Hepatic stellate cell (primary cell): ENCODE results near the gene ZNF652.
A peak's percentile ranks its signal among the peaks of the same experiment; 100 is the strongest.
"Not testable (repeated sequence)": the region's sequence is repeated elsewhere in the genome, so short reads cannot be mapped to it uniquely, and the experiment has no call there.

Experiments
- DNase-seq: peaks from one replicate; pipeline ENCODE4 v3.0.0; 2011; ENCODE audit warnings: low spot score

Gene ZNF652

DNA sequence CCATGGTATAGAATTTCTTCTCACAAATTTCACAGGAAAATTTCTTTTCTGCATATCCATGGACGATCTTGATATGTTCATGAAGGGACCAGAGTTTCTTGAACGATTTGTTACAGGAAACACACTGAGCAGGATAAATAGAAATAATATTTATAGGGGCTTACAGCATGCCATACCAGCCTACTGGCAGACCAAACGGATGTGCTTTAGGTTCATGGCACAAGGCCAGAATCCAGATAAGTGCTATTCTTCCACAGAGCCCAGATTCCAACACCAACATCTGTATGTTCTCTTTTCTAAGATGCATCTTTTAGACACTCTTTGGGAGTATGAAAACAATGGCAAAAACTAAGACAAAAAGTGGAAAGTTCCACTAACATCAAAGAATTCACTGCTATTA lies 49.3 kb downstream of the ZNF652 start:
- DNase-seq: no peak

DNA sequence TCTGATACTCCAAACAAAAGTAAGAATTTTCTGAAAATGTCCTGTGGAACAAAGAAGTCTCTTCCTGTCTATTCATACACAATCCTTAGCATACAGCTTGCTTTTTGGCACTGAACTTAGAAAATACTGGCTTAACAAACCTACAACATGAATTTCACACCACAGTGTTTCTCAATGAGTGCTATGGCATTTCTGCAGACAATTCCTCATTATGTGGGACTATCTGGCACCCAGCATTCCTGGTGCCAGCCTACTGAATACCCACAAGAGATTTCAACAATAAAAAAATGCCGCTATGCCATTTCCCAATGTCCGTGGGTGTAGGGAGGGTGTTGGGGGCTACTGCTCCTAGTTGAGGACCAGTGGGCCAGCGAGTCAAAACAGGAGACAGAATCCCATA lies 62.1 kb downstream of the ZNF652 start:
- no peak for DNase-seq

DNA sequence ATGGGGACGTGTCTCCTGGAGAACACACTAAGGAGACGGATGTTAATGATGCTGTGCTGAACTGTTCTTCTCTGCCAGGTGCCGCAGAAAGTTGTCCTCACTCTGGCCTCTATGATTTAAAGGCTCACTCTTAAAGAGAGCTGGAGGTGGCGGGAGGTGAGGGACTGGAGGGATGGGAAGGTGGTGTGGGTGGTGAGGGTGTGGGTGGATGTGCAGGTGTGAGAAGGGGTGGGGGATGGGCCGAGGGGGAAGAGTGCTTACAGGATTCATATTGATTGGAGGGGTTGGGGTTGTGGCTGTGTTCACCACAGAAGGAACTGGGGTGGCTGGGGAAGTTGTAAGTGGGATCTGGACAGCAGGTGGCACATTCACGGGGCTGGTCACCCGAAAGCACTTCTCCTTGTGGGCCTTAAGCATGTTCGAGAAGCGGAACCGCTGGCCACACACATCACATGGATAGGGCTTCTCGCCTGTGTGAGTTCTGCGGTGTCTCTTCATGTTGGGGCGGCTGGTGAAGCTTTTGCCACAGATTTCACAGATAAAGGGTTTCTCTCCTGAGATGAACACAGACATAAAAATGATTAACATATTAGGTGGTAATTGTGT lies 63.6 kb downstream of the ZNF652 start:
- DNase-seq: no peak

DNA sequence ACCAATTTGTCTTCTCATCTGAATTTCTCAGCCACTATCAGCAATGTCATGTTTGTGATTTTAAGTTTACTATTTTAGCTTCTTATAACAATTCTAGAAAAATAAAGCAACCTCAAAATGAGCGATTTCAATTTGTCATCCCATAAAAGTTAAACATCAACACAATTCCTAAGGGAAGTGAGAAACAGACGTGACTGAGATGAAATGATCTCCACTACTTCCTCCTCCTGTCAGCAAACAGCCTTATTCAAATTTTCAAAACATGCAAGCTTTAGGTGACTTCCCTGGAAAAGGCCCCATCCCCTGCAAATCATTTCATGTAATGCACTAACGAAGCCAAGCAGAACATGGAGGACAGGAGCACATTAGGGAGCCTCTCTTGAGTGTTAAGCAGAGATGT lies 64.9 kb downstream of the ZNF652 start:
- no peak for DNase-seq

DNA sequence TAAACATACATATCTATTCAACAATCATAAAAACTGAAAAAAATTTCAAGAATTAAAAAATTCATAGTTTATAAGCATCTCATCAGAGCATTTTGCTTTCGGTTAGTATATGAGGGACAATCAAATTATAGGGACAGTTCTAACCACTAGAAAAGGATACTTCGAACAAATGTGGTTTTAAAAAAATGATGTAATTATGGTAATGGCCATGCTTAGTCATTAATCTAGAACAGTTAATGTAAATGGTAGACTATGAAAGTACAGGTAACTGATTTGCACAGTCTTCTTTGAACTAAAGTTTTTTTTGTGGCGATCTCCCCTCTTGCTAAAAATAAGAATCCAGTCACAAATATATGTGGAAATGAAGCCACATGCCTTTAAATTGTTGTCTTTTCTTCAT lies 67.9 kb downstream of the ZNF652 start:
- DNase-seq: no peak

DNA sequence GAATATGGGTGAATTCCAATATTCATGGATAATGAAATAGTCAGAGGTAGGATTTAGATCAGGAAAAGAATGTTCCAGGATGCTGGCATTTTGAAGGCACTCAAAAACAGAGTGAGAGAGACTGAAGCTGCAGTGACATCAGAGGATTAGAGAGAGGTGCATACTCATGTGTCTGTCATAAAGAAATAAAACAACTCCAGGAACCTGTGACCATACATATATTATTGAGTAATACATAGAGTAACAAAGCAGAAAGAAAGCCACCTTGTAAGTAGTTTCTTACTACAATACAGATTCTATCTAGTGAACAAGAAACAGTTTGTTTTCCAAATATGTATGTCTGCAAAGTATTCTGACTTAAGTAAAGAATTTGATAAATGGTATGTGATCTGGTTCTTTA lies 69.1 kb downstream of the ZNF652 start:
- DNase-seq: no peak

DNA sequence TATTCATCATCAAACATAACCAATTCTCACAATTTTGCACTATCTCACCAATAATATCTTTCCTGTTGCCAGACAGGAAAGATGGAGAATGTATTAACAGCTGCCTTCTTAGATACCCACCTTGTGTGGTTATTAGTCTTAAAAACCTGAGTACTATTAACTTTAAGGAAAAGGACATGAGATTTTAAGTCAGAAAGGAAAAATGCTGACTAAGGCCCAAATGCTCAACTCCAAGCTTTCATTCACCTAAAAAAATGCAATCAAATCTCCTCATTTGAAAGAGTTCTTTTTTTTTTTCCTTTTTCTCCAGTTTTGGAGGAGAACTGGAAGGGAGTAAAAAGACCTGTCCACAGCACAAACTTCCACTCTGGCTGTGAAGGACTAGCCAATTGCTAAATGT lies 70.1 kb downstream of the ZNF652 start:
- DNase-seq: no peak

DNA sequence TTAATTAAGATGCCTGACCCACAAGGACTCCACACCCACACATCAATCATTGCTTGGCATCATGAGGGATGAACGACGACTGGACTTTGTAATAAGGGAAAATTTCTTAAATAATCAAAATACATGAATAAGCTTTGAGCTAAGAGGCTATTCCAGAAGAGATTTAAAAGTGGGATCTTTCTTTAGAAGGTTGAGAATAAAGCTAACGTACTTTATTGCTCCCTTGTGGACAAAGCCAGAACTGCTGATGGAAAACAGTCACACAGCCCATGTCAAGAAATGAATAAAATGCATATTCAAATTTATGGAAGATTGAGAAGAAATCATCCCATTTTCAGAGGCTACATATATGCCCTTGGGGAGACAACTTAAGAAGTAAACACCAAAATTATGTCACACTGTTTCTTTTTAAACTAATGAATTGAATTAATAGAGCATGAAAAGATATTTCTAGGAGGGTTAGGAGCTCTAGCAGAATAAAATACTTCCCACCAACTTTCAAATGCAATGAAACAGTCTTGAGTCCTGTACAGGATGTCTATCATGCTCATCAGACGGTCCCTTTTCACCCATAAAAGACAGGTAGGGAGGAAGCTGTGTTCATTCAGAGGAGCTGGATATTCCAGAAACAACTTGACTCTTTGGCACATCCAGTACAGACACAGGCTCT lies 71.2 kb downstream of the ZNF652 start:
- DNase-seq: peak; percentile 52

DNA sequence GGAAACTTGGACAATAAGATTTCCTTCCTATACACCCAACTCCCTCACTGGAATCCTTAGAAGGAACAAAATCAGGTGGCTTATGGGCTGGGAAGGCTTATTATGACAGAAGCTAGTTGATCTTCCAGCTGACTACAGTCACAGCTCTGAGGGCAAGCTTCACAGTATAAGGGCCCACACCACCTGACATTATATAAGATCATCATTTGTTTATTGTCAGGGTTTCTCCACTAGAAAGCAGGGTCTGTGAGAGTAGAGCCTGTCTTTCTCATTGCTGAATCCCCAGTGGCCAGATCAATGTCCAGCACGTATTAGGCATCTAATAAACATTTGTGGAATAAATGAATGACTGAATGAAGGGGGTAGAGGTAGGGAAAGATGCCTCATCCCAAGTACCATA lies 73.7 kb downstream of the ZNF652 start:
- DNase-seq: no peak

DNA sequence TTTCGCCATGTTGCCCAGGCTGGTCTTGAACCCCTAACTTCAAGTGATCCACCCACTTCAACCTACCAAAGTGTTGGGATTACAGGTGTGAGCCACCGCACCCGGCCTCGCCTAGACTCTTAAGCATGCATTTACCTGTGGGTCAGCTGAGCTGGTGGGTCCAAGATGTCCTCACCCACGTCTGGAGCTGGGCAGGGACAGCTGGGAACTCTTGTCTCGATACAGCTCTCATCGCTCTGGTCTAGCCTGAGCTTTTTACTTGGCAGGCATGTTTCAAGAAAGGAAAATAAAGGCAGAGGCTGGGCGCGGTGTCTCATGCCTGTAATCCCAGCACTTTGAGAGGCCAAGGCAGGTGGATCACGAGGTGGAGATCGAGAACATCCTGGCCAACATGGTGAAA lies 74.6 kb downstream of the ZNF652 start:
- no peak for DNase-seq

DNA sequence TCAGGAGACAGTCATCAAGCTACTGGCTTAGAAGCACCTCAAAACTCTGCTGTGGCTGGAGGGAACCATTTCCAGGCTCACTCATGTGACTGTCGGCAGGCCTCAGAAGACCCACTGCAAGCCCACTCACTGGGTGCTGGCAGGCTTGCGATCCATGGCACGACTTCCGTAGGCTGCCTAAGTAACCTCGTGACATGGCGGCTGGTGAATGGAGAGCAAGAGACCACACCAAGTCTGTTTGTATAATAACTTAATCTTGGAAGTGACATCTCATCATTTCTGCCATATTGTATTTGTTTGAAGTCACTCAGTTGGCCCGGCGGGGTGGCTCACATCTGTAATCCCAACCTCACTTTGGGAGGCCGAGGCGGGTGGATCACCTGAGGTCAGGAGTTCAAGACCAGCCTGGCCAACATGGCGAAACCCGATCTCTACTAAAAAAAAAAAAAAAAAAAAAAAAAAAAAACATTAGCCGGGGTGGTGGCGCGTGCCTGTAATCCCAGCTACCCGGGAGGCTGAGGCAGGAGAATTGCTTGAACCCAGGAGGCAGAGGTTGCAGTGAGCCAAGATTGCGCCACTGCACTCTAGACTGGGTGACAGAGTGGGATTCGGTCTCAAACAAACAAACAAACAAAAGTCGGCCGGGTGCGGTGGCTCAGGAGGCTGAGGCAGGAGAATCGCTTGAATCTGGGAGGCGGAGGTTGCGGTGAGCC lies 75.6 kb downstream of the ZNF652 start:
- DNase-seq: not testable (repeated sequence)

DNA sequence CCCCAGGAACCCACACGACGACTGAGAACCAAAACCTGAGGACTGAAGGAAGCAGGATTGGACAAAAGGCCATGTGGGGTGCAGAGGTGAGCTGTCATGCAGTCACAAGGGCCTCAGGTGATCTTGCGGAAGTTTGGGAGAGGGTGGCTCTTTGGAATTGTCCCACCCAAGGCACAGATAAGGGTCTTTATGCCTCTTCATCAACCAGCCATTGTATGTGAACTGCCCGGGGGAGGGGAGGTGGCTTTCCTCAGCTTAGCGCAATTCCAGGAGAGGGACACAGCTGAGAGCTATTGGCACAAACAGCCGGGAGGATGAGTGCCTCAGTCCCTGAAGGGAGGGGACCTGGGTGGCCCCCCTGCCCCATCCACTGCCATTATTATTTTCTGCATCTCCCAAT lies 76.3 kb downstream of the ZNF652 start:
- DNase-seq: no peak

DNA sequence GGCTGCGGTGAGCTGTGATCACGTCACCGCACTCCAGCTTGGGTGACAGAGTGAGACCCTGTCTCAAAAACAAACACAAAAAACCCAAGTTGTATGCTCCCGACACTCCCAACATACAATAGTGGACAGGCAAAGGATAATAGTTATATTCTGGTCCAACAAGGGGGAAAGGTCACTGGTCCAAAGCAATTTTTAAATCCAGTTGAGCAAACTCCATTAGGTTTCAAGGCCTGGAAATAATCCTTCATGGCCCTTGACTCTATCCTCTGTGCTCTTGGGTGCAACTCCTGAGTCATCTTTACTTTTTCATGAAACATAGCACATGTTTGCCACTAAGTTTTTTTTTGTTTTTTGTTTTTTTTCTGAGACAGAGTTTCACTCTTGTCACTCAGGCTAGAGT lies 81.1 kb downstream of the ZNF652 start:
- DNase-seq: no peak

DNA sequence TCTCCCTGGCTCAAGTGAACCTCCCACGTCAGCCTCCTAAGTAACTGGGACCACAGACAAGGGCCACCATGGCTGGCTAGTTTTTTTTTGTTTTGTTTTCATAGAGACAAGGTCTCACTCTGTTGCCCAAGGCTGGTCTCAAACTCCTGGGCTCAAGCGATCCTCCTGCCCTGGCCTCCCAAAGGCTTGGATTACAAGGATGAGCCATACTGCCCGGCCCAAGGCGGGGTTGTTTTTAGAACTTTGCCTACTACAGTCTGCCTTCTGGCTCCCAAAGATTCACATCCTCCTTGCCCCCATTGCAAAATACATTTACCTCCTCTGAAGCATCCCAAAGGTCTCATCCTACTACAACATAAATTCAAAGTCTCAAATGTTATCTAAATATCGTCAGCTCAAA lies 82.0 kb downstream of the ZNF652 start:
- DNase-seq: no peak

DNA sequence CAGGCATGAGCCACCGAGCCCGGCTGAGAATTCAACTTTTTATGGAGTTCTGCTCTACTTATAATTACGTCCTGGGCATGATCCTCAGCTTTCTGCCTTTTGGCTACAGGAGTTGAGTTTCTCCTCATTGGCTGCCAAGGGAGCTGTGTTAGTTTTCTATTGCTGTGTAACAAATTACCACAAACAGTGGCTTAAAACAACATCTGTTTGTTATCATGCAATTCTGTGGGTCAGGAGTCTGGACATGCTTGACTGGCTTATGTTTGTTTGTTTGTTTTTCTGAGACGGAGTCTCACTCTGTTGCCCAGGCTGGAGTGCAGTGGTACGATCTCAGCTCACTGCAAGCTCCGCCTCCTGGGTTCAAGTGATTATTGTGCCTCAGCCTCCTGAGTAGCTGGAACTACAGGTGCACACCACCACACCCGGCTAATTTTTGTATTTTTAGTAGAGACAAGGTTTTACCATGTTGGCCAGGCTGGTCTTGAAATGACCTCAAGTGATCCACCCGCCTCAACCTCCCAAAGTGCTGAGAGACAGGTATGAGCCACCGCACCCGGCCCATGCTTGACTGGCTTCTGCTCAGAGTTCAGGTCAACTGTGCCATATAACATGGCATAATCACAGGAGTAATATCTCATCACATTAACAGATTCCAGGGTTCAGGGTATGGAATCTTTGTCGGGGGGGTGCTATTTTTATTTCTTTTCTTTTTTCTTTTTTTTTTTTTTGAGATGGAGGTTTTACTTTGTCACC lies 82.6 kb downstream of the ZNF652 start:
- not testable (repeated sequence) for DNase-seq

DNA sequence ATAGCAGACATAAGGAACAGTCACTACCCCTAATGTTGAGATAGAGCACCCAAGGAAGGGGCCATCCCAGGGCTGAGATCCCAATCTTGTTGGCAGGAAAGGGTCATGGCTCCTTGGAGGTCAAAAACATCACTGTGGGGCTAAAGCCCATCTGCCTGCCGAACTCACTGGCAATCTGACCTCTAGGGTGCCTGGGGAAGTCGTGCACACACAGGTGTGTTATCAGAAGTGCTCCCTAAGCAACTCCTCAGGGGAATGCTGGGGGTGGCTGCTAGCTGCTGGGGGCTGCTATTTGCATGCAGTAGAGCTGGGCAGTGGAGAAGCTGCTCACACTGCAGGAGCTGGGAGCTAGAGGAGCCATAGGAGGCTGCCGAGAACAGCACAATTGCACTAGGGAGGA lies 84.0 kb downstream of the ZNF652 start:
- no peak for DNase-seq

DNA sequence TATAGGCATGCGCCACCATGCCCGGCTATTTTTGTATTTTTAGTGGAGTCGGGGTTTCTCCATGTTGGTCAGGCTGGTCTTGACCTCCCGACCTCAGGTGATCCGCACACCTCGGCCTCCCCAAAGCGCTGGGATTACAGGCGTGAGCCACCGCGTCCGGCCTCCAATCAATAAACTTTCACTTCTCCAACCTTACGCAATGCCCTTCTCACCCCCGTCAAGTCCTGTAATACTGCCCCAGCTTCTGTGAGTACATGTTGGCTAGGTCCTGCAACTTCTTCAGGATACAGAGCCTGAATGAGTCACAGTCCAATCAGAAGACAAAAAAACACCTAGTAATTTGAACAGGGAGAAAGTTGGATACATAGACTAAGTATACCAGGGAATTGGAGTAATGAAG lies 84.4 kb downstream of the ZNF652 start:
- DNase-seq: no peak

DNA sequence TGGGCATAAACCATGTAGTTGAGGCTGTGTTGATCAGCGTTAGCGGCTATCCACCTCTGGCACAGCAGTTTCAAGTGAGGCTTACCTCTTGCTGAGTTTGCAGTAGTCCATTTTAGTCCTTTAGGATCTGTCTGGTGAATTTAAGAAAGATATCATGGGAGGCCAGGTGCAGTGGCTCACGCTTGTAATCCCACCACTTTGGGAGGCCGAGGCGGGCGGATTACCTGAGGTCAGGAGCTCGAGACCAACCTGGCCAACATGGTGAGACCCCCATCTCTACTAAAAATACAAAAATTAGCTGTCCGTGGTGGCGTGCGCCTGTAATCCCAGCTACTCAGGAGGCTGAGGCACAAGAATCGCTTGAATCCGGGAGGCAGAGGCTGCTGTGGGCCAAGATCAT lies 86.1 kb downstream of the ZNF652 start:
- DNase-seq: not testable (repeated sequence)

DNA sequence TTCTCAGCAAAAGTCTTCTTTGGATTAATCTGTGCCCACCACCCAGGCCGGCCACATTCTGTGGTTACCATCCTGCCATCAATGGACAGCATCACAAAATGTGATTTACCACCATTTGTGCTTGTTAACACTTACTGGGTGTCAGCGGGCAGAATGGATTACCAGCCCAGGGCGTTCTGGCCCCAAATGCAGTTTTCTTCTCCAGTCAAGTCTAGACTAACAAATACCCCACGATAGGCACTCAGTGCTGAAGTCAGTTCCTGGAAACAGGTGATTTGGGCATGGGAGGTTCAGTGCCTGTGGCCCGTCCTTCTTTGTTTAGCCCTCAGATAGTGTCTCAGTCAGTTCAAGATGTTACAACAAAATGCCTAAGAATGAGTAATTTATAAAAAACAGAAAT lies 92.7 kb downstream of the ZNF652 start:
- DNase-seq: no peak

DNA sequence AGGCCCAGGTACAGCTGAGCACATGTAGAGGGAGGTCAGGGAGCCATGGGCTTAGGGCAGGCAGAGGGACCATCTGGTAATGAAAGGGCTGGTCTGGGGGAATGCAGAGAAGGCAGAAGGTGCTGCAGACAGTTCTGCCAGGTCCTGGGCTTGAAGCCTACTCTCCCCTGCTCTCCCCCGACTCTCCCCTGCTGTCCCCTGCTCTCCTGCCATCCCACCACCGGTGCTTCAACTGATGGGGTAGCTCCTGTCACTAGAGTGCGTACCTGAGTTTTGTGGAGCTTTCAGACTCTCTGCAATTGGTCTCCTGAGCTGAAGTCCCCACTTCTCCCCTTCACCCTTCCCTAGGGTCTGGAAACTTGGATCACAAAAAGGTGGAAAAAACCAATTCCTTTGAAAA lies 94.1 kb downstream of the ZNF652 start:
- no peak for DNase-seq

DNA sequence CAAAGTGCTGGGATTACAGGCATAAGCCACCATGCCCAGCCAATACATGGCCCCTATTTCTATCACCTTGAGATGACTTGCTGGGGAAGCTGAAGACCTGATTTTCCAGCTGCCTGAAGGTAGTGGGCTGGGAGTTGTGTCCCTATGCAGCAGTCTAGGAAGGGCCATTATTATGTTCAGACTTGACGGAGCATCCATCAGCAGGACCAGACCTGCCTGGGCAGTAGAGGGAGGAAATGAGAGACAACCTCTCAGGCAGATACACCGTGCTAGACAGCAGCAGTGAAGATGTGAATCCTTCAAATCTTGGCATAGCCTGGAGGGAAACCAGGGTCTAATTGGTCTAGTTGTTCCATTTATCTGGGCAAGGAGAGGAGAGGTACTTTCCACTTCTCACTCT lies 95.8 kb downstream of the ZNF652 start:
- DNase-seq: no peak

DNA sequence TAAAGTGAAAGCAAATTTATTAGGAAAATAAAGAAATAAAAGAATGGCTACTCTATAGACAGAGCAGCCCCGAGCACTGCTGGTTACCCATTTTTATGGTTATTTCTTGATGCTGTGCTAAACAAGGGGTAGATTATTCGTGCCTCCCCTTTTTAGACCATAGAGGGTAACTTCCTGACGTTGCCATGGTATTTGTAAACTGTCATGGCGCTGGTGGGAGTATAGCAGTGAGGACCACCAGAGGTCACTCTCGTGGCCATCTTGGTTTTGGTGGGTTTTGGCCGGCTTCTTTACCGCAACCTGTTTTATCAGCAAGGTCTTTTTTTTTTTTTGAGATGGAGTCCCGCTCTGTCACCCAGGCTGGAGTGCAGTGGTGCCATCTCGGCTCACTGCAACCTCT lies 100.5 kb downstream of the ZNF652 start:
- not testable (repeated sequence) for DNase-seq

DNA sequence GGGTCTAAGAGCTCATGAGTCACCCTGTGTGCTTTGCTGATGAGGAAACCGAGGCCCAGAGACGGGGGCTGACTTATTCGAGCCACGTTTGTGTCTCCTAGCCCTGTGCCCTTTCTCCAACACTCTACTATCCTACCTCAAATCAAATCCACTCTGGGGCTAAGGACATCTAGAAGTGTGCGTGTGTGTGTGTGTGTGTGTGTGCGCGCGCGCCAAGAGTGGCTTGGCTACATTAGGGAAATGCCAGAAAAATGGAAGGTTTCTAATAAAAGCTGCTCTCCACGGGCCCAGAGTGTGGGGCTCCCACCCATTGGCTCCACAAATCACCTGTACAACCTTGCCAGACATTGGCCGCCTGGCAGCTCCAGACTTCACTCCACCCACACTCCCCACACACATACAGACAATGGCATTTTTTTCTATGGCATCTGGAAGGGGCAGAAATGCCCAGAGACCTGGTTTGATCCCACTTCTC lies 101.2 kb downstream of the ZNF652 start:
- DNase-seq: no peak
